HG02884 (cell line): Measurements from ENCODE around the gene DCP1A.
"Not testable (repeated sequence)": the region's sequence is repeated elsewhere in the genome, so short reads cannot be mapped to it uniquely, and the experiment has no call there.

Experiments
- ATAC-seq: cut with Tn5 transposase; IDR thresholded peaks from one replicate; pipeline ENCODE4 v1.9.1; 2021; ENCODE audit warnings: mild to moderate bottlenecking, moderate library complexity; ENCODE audit not compliant: unreplicated experiment

Gene DCP1A

DNA sequence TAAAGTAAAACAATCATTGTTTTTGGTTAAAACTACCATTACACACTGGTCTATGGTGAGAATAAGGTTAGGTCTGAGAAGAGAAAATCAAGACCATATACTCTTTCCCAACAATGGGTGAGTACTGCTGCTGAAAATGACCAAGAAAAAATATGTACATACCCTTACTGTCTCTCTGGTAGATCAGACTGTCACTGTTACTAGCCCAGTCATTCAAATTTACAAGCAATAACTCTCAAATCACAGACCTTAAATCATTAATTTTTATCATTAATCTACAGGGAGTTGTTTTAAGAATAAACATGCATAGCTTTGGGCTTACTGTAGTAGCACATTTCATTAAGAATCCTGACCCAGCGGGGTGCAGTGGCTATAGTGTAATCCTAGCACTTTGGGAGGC lies 17.4 kb downstream of the DCP1A start:
- ATAC-seq = no peak

- ATAC-seq = no peak
Measured at GRCh38 chr3:53328746-53329145, 18.6 kb downstream of the DCP1A start.

DNA sequence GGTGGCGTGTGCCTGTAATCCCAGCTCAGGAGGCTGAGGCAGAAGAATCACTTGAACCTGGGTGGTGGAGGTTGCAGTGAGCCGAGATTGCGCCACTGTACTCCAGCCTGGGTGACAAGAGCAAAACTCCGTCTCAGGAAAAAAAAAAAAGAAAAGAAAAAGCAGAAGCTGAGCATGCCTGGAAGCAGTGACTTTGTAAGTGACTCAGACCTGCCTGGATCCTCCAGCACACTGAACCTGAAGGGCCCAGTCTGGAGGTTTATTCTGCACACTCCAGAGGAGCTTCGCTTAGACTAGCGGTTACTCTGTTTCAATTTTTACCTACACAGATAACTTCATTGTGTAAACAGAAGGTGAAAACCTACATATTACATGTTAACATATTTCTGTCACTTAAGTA lies 19.4 kb downstream of the DCP1A start:
- ATAC-seq = not testable (repeated sequence)

DNA sequence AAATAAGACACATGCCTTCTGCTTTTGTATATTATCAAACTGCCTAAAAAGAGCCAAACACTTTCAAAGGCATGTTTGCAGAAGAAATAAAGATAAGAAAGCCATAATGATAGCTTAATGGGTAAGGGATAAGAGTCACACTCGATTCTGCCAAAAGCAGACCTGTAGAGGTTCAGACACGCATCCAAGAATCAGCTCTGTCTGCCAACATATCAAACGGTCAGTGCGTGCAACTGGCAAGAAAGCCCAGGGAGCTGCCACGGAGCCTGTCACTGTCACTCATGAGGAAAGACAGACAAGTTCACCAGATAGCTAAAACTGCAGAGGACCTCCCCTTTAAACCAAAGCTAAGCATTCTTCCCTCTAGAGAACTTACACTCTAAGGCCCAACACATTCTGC lies 23.2 kb downstream of the DCP1A start:
- no peak for ATAC-seq

DNA sequence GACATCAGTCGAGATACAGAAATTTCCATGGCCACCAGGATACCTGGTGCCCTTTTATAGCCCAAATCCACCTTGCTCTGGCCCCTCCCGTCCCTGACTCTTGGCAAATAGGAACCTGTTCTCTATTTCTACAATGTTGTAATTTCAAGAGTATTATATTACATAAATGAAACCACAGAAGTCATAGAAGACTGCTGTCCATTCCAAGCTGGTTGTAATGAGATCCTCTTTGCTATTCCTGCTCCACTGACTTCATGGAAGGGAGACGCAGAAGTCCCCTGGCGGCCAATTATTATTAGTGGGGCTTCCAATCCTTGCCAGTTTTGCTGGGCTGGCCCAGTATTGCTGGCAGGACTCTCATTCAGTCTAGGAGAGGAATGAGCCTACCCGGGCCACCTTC lies 26.6 kb downstream of the DCP1A start:
- ATAC-seq = no peak

DNA sequence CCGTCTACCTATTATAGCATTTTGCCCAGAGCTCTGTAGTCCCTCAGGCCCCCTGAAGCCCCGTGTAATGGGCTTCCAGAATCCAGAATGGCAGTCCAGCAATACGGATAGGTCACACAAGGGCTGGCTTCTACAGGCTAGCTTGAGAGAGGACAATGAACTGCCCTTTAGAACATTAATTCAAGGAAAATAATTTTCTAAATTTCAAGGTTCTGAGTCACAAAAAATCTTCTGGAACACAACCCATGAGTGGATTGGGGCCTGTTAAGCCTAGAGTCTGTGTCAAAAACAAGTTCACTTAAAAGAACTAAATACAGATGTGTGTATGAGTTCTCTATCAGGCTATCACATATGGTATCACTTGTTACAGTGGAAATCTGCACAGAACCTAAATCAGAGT lies 28.8 kb downstream of the DCP1A start:
- no peak for ATAC-seq

DNA sequence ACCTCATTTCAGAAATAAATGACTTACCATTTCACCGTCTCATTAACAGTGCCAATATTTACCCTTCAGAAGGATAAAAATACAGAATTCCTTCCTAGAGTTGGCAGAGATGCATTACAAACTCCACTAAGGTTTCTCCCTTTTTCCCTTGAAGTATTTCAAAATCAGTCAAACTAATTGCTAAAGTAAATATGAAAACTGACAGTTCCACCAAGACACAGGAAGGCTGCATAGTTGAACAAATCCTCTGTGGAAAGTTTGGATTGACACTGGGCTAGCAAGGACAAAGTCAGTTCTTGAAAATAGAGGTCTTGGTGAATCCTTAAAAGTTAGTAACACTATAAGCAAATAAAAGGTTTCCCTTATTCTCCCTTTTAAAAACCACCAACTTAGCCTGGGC lies 34.5 kb downstream of the DCP1A start:
- ATAC-seq = no peak

DNA sequence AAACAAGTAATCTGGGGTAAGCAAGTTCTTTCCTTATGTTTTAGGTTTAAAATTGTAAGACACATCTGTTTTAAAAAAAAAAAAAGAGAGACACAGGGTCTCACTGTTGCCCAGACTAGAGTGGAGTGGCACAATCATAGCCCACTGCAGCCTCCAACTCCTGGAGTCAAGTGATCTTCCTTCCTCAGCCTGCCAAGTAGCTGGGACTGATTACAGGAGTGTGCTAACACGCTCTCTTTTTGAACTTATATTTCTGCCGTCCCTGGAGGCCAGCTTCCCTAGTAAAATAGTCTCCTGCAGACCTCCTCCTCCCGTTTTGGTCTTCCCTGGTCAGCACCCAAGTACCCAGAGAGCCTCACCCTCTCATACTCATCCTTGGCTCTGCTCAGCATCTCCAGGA lies 35.5 kb downstream of the DCP1A start:
- no peak for ATAC-seq

DNA sequence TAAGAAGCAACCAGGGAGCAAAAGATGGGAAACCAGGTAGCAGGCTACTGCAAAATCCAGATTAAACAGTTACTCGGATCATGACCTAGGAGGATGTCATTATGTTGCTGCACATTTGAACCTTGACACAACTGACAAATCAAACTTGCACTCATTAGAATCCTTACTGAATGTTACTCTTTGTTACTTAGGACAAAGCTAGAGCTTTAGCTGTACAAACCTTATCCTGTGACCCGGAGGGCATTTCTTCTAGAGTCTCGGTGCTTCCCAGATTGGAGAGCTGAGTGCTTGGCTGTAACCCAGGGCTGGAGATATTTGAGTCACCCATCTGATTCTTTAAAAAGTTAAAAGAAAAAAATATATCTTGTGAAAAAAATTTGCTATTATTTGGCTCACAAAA lies 43.4 kb downstream of the DCP1A start:
- ATAC-seq = no peak

DNA sequence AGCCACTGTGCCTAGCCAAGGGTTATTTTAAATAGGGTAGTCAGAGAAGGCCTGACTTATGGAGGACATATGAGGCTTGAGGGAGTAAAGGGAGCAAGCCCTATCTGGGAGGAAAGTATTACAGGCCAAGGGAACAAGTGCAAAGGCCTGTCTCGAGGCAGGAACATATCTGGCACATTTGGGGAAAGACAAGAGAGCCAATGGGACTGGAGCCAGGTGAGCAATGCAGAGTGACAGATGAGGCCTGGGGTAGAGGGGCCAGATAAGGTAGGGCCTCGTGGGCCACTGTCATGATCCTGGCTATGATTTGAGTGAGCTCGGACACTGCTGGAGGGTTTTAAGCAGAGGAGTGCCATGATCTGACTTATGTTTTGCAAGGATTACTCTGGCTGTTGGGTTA lies 43.8 kb downstream of the DCP1A start:
- ATAC-seq = no peak

DNA sequence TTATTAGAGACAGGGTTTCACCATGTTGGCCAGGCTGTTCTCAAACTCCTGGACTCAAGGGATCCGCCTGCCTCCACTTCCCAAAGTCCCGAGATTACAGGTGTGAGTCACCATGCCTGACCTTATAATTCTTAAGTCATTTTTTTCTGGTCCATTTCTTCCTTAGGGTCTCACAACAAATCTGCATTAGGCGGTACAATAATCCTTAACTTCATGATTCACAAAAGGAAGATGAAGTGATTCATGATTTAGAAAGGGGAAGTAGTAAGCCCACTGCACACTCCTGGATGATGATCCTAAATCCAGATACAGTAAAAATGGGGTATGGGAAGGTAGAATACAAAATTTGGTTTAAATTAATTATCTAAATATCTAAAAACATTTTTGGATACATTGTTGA lies 46.5 kb downstream of the DCP1A start:
- no peak for ATAC-seq

- ATAC-seq = not testable (repeated sequence)
Measured at GRCh38 chr3:53299611-53300023, 47.7 kb downstream of the DCP1A start.

DNA sequence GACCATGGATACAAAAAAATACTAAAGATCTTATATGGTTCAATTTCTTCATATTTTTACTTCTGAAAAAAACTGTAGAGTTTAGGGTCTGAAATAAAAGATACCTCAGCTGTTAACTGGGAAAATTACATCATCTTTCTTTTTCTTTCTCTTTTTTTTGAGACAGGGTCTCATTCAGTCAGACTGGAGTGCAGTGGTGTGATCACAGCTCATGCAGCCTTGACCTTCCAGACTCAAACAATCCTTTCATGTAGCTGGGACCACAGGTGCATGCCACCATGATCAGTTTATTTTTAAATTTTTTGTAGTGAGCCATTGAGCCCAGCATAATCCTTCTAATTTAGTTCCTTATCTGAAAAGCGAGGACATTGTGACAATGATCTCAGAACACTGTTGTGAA lies 51.9 kb downstream of the DCP1A start:
- no peak for ATAC-seq

- no peak for ATAC-seq
Measured at GRCh38 chr3:53293867-53294266, 53.5 kb downstream of the DCP1A start.

GRCh38 chr3:53288214-53288613 lies 59.1 kb downstream of the DCP1A start:
- no peak for ATAC-seq

DNA sequence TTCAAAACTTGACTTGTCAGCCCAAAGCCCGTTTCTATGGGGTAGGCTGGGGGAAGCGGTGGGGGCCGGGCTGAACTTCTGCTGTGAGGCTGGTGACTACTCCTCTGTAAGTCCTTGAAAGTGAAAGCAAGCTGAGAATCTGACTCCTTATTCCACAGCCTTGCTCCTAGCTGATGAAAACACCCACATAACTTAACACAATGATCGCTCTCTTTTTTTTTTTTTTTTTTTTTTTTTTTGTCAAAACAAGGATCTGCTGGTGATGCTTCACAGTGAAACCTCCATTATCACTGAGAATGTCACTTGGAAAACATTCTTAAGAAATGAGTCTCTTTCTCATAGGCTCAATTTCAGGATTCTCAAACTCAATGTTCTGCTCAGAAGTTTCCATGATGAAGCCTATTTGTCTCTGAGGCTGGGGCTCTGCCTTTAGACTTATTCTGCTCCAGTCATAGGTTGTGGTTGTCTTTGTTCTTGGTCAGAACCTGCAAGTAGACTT lies 60.2 kb downstream of the DCP1A start:
- no peak for ATAC-seq

GRCh38 chr3:53286727-53287126 lies 60.6 kb downstream of the DCP1A start:
- ATAC-seq = no peak

DNA sequence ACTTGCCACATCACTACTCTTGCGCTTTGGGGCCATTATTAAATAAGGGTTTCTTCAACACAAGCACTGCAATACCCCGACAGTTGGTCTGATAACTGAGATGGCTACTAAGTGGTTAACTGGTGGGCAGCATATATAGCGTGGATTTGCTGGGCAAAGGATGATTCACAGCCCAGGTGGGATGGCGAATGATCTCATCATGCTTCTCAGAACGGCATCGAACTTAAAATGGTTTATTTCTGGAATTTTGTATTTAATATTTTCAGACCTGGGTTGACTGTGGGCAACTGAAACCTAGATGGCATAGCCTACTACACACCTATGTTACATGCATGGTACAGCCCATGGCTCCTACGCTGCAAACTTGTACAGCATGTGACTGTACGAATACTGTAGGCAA lies 64.8 kb downstream of the DCP1A start:
- no peak for ATAC-seq

DNA sequence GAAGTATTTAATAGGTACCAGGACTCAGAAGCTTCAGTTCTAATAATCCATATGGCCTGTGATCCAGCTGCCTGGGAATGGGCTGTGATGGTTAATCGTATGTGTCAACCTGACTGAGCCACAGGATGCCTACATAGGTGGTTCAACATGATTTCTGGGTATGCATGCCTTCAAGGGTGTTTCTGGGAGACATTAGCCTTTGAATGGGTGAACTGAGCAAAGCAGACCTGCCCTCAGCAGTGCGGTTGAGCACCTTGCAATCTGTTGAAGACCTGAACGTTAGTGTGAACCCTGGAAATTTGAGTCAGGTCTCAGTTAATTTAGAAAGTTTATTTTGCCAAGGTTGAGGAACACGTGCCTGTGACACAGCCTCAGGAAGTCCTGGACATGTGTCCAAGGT lies 68.7 kb downstream of the DCP1A start:
- ATAC-seq = no peak

GRCh38 chr3:53274938-53275605 lies 72.3 kb downstream of the DCP1A start:
- no peak for ATAC-seq

DNA sequence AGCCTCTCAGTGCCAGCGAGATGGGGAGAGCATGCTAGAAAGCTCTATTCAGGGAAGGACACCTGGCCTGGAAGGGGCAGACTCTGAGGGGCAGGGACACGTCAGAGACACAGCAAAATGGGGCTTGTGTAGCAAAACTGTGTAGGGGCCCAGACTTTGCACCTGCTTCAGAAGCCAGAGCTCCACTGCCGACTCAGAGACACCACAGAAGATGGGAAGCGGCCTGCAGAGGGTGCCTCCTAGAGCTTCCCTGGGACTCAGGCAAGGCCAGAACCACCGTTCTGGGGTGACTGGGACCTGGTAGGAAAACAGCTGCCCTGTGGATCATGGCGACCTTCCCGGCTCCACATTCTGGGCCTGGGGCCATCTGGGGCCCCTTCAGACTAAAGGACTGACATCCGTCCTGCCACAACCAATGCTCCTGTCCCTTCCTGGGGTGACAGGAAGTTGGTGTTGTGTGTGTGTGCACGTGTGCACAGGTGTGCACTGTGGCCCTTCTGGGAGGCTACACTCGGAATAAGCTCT lies 74.1 kb downstream of the DCP1A start:
- no peak for ATAC-seq

GRCh38 chr3:53269888-53270880 lies 77.2 kb downstream of the DCP1A start:
- ATAC-seq = no peak
